HepG2 (cell line): ENCODE data around the gene FHIT. TPM values are rescaled to one million over a fixed set of nuclear protein-coding genes. Genes with fewer than 3 reads are reported as not detected.

Experiments
- ATAC-seq: fragments of 200-7000 bp; cut with Tn5 transposase; 3 replicates; pipeline ENCODE4 v1.9.1; 2020; ENCODE audit warnings: mild to moderate bottlenecking, moderate library complexity
- BruUV-seq: library from RNA; stranded (reverse); fragments of 400-500 nt; replicated peaks from 2 replicates; lab custom pipeline; 2021; lab: Mats Ljungman, UMichigan
- CTCF ChIA-PET: fragments of 300-600 bp; formaldehyde crosslinking; extraction: SDS; loops from one replicate; lab custom pipeline; 2021; ENCODE audit warnings: low total read pairs, inconsistent platforms, low intra/inter-chr PET ratio; lab: Yijun Ruan, JAX
- POLR2A ChIA-PET: fragments of 350-600 bp; sonication (Branson Sonifier 250); formaldehyde crosslinking; loops from one replicate; lab custom pipeline; 2020; ENCODE audit warnings: antibody characterized with exemption, inconsistent platforms; lab: Yijun Ruan, JAX
- DNase-seq: peaks from one replicate; pipeline ENCODE4 v3.0.0-alpha.2; 2015; ENCODE audit warnings: low spot score
- FAIRE-seq: peaks from 3 replicates; lab custom pipeline; 2011; peaks lifted over from hg19 to GRCh38; lab: Jason Lieb, UNC
- H2AFZ ChIP-seq: one replicate; pipeline ENCODE4 v1.6.1; 2011; ENCODE audit warnings: low read length, inconsistent platforms
- H3K27ac ChIP-seq: fragments of 300-600 bp; 3 replicates; pipeline ENCODE4 v1.8.0; 2011; ENCODE audit warnings: mixed run types, mild to moderate bottlenecking, mixed read lengths, low read length, inconsistent platforms; ENCODE audit not compliant: insufficient read depth; ENCODE audit errors: extremely low read length
- H3K27me3 ChIP-seq, 2 experiments: fragments of 200-600 bp in 1 of 2; 2 replicates in 1 of 2; 3 replicates in 1 of 2; pipeline versions ENCODE4 v1.6.0 to v1.8.0; 2011; ENCODE audit warnings: low read length in 2 of 2, mild to moderate bottlenecking in 2 of 2, moderate library complexity in 2 of 2, inconsistent platforms in 1 of 2; ENCODE audit not compliant: insufficient read depth in 2 of 2, control insufficient read depth in 1 of 2
- H3K36me3 ChIP-seq, 2 experiments: fragments of 200-600 bp in 1 of 2; replicated peaks in 1 of 2; 2 replicates in 1 of 2; 3 replicates in 1 of 2; pipeline versions ENCODE4 v1.5.1 to v1.8.0; 2011; ENCODE audit warnings: low read length in 2 of 2, inconsistent platforms in 1 of 2; ENCODE audit not compliant: insufficient read depth in 2 of 2, control insufficient read depth in 1 of 2
- H3K4me1 ChIP-seq: 2 replicates; pipeline ENCODE4 v1.5.1; 2012; ENCODE audit warnings: low read length, inconsistent platforms; ENCODE audit not compliant: insufficient read depth
- H3K4me2 ChIP-seq: 2 replicates; pipeline ENCODE4 v1.6.0; 2011; ENCODE audit warnings: low read depth, low read length, inconsistent platforms
- H3K4me3 ChIP-seq, 3 experiments: fragments of 200-600 bp in 1 of 3; sonication (generic), shearing (Covaris generic) in 1 of 3; replicated peaks in 1 of 3; 2 replicates each; pipeline ENCODE4 v1.5.1; 2011 to 2016; ENCODE audit warnings: low read length in 3 of 3, inconsistent platforms in 2 of 3, low read depth in 2 of 3, mild to moderate bottlenecking in 2 of 3, control low read depth in 1 of 3, mixed read lengths in 1 of 3; ENCODE audit not compliant: insufficient read depth in 1 of 3
- H3K79me2 ChIP-seq: one replicate; pipeline ENCODE4 v1.6.1; 2011; ENCODE audit warnings: low read length, inconsistent platforms; ENCODE audit not compliant: insufficient read depth
- H3K9ac ChIP-seq: 2 replicates; pipeline ENCODE4 v1.6.0; 2011; ENCODE audit warnings: mild to moderate bottlenecking, low read depth, low read length, inconsistent platforms; ENCODE audit not compliant: insufficient read depth
- H3K9me3 ChIP-seq: 2 replicates; pipeline ENCODE4 v1.5.1; 2012; ENCODE audit warnings: mild to moderate bottlenecking, low read length
- H4K20me1 ChIP-seq: 2 replicates; pipeline ENCODE4 v1.6.0; 2011; ENCODE audit warnings: inconsistent platforms, mild to moderate bottlenecking, low read length, moderate library complexity; ENCODE audit not compliant: insufficient read depth
- FOXP1 ChIP-seq, 2 experiments: fragments of 450-650 bp in 1 of 2; IDR thresholded peaks; 2 replicates each; pipeline ENCODE4 v1.6.1; 2017 to 2018; ENCODE audit warnings: antibody characterized with exemption in 1 of 2
- LCORL ChIP-seq, 2 experiments: fragments of 450-650 bp in 1 of 2; sonication (generic) in 1 of 2; formaldehyde crosslinking in 1 of 2; IDR thresholded peaks; 2 replicates each; pipeline versions ENCODE4 v1.5.0 to v1.6.1; 2017 to 2020; ENCODE audit warnings: antibody characterized with exemption in 1 of 2, missing genetic modification reagents in 1 of 2
- SOX13 ChIP-seq, 3 experiments: fragments of 450-650 bp in 1 of 3; sonication (generic) in 1 of 3; formaldehyde crosslinking in 1 of 3; IDR thresholded peaks in 2 of 3; conservative IDR thresholded peaks in 1 of 3; 2 replicates each; pipeline versions ENCODE4 v1.5.0 to v1.6.1; 2016 to 2020; ENCODE audit warnings: antibody characterized with exemption in 1 of 3, mild to moderate bottlenecking in 1 of 3, missing compliant biosample characterization in 1 of 3, missing genetic modification reagents in 1 of 3, moderate library complexity in 1 of 3
- TEAD2 ChIP-seq: sonication (generic); formaldehyde crosslinking; IDR thresholded peaks from 2 replicates; pipeline ENCODE4 v1.9.0; 2021; ENCODE audit warnings: missing genetic modification reagents
- ZNF382 ChIP-seq: sonication (generic); formaldehyde crosslinking; IDR thresholded peaks from 2 replicates; pipeline ENCODE4 v1.5.0; 2020; ENCODE audit warnings: missing genetic modification reagents, mild to moderate bottlenecking, borderline replicate concordance
- WGBS: methylation state at CpG from one replicate; pipeline ENCODE4 v1.1.6; 2017; ENCODE audit warnings: low lambda C conversion rate; 5-methylcytosine and 5-hydroxymethylcytosine counted together
- in situ Hi-C: cut with HindIII; loops from 2 replicates; pipeline ENCODE4 v1.10.0; 2017; ENCODE audit warnings: low pct_unique_long_range_greater_than_20kb; ENCODE audit not compliant: extremely low pct_ligation_motif_present
- intact Hi-C: fragments of 100-400 bp; cut with micrococcal nuclease; formaldehyde crosslinking; loops from one replicate; pipeline ENCODE4 v1.10.0; 2022; ENCODE audit not compliant: unreplicated experiment
- polyA plus RNA-seq, 8 experiments: library from polyadenylated mRNA; depleted of rRNA in 3 of 8; stranded (reverse) in 7 of 8; unstranded in 1 of 8; fragments of >200 nt; fragmentation: Illumina TruSeq in 4 of 8; extraction: Trizol in 4 of 8; gene quantifications; 2 replicates each; pipeline versions ENCODE4 v1.2.1 to v1.2.3, GENCODE V29; 2011 to 2016; ENCODE audit warnings: low read depth in 4 of 8, missing spikeins in 1 of 8, mixed read lengths in 1 of 8; ENCODE audit not compliant: insufficient read depth in 1 of 8
- total RNA-seq, 5 experiments: library from RNA; depleted of rRNA; stranded (reverse); fragments of >200 nt; fragmentation: Illumina TruSeq; extraction: Trizol; gene quantifications; 2 replicates each; pipeline ENCODE4 v1.2.3, GENCODE V29; 2016; ENCODE audit warnings: low read depth in 1 of 5
- TF ChIP-seq, protein P1 (sequence below): sonication (generic); formaldehyde crosslinking; IDR thresholded peaks from 2 replicates; pipeline ENCODE4 v1.4.0; 2020; ENCODE audit warnings: missing genetic modification reagents

Gene FHIT
- total and polyA plus RNA-seq, 2 of the 13 experiments (the other 11 are each of a cell fraction or from before 2014, with no cell fraction given): 4.0 to 4.6 TPM

- ATAC-seq: no peak
- 68% methylated on average over 3 of the region's 3 CpGs for WGBS
- no peak overlapping the region for H3K27ac ChIP-seq
- no peaks in the 10 kb centered on the region for H3K36me3 ChIP-seq
- CTCF ChIA-PET: no interaction called here
- no peaks in the 10 kb centered on the region for H3K4me1 ChIP-seq
- no peak overlapping the region for H2AFZ ChIP-seq
- no peak for TF ChIP-seq LCORL (IDR thresholded peaks at IDR 0.05)
- TF ChIP-seq LCORL (CRISPR knock-in tag; IDR thresholded peaks at IDR 0.05): no peak
- TF ChIP-seq SOX13 (IDR thresholded peaks at IDR 0.05): no peak
- TF ChIP-seq SOX13 (CRISPR knock-in tag; conservative IDR thresholded peaks at IDR 0.05 in 1 of 2, IDR thresholded peaks at IDR 0.05 in 1 of 2): no peak
- TF ChIP-seq FOXP1 (IDR thresholded peaks at IDR 0.05): no peak
- no peak for TF ChIP-seq FOXP1 (CRISPR knock-in tag; IDR thresholded peaks at IDR 0.05)
- no peak for TF ChIP-seq ZNF382 (CRISPR knock-in tag)
- no peak for TF ChIP-seq TEAD2
- TF ChIP-seq, protein P1, sequence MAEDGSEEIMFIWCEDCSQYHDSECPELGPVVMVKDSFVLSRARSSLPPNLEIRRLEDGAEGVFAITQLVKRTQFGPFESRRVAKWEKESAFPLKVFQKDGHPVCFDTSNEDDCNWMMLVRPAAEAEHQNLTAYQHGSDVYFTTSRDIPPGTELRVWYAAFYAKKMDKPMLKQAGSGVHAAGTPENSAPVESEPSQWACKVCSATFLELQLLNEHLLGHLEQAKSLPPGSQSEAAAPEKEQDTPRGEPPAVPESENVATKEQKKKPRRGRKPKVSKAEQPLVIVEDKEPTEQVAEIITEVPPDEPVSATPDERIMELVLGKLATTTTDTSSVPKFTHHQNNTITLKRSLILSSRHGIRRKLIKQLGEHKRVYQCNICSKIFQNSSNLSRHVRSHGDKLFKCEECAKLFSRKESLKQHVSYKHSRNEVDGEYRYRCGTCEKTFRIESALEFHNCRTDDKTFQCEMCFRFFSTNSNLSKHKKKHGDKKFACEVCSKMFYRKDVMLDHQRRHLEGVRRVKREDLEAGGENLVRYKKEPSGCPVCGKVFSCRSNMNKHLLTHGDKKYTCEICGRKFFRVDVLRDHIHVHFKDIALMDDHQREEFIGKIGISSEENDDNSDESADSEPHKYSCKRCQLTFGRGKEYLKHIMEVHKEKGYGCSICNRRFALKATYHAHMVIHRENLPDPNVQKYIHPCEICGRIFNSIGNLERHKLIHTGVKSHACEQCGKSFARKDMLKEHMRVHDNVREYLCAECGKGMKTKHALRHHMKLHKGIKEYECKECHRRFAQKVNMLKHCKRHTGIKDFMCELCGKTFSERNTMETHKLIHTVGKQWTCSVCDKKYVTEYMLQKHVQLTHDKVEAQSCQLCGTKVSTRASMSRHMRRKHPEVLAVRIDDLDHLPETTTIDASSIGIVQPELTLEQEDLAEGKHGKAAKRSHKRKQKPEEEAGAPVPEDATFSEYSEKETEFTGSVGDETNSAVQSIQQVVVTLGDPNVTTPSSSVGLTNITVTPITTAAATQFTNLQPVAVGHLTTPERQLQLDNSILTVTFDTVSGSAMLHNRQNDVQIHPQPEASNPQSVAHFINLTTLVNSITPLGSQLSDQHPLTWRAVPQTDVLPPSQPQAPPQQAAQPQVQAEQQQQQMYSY (CRISPR knock-in tag): no peak
- TF ChIP-seq, all 625 proteins: peak for 0
- in situ Hi-C loops: no loop called here
- Histone ChIP-seq H3K9me3 (no peaks in the 10 kb centered on the region), H3K4me3 (no peak overlapping the region), H3K27me3 (no peaks in the 10 kb centered on the region), H3K4me2 (no peak overlapping the region), H4K20me1 (no peaks in the 10 kb centered on the region), H3K9ac (no peak overlapping the region), H3K79me2 (no peaks in the 10 kb centered on the region)
- DNase-seq: no peak
- POLR2A ChIA-PET: no interaction called here
- intact Hi-C loops: no loop called here
- FAIRE-seq: no peak
- BruUV-seq: no TSS peak
Measured at GRCh38 chr3:59927056-59927455, 1324.2 kb downstream of the FHIT start.
